ENCODE results near the gene SERBP1.
"Not testable (repeated sequence)": the region's sequence is repeated elsewhere in the genome, so short reads cannot be mapped to it uniquely, and the experiment has no call there.

Gene SERBP1

GRCh38 chr1:67439277-67440029, 9.3 kb upstream of the SERBP1 start:
- no peak for DNase-seq

- no peak for DNase-seq
Observed at GRCh38 chr1:67437961-67438360, 7.8 kb upstream of the SERBP1 start.

- DNase-seq, result no peak
Observed at GRCh38 chr1:67436511-67437055, 6.4 kb upstream of the SERBP1 start.

GRCh38 chr1:67434491-67434890, 4.3 kb upstream of the SERBP1 start:
- DNase-seq, result no peak

- DNase-seq, result no peak
Observed at GRCh38 chr1:67433837-67434236, 3.6 kb upstream of the SERBP1 start.

- DNase-seq, result no peak
Observed at GRCh38 chr1:67432745-67433144, 2.5 kb upstream of the SERBP1 start.

- DNase-seq, result no peak
Observed at GRCh38 chr1:67431869-67432578, 1.8 kb upstream of the SERBP1 start.

- DNase-seq, result no peak
Observed at GRCh38 chr1:67431156-67431765, 1.1 kb upstream of the SERBP1 start.

- no peak for DNase-seq
Observed at GRCh38 chr1:67429528-67430357, 459 bp downstream of the SERBP1 start.

GRCh38 chr1:67429011-67429527, 1.1 kb downstream of the SERBP1 start:
- no peak for DNase-seq

- no peak for DNase-seq
Observed at GRCh38 chr1:67427947-67428346, 2.3 kb downstream of the SERBP1 start.

- no peak for DNase-seq
Observed at GRCh38 chr1:67427465-67427864, 2.7 kb downstream of the SERBP1 start.

GRCh38 chr1:67420835-67421492, 9.2 kb downstream of the SERBP1 start:
- DNase-seq, result no peak

GRCh38 chr1:67418839-67419586, 11.2 kb downstream of the SERBP1 start:
- no peak for DNase-seq

GRCh38 chr1:67417733-67418132, 12.5 kb downstream of the SERBP1 start:
- DNase-seq, result not testable (repeated sequence)

GRCh38 chr1:67415041-67415440, 15.2 kb downstream of the SERBP1 start:
- DNase-seq, result no peak

GRCh38 chr1:67414574-67414973, 15.6 kb downstream of the SERBP1 start:
- no peak for DNase-seq

GRCh38 chr1:67413101-67413500, 17.1 kb downstream of the SERBP1 start:
- not testable (repeated sequence) for DNase-seq

- no peak for DNase-seq
Observed at GRCh38 chr1:67408148-67408547, 22.1 kb downstream of the SERBP1 start.

- DNase-seq, result no peak
Observed at GRCh38 chr1:67407498-67407897, 22.7 kb downstream of the SERBP1 start.

Measured in NCI-H524 treated with DMSO at 0.1 percent for 48 hours (cell line).